ENCODE measurements around the gene FILIP1L. TPM values are rescaled to one million over a fixed set of nuclear protein-coding genes. Genes with fewer than 3 reads are reported as not detected.

The FILIP1L gene
- total RNA-seq, 1 donor from 2014 or later = 0.15 TPM

DNA sequence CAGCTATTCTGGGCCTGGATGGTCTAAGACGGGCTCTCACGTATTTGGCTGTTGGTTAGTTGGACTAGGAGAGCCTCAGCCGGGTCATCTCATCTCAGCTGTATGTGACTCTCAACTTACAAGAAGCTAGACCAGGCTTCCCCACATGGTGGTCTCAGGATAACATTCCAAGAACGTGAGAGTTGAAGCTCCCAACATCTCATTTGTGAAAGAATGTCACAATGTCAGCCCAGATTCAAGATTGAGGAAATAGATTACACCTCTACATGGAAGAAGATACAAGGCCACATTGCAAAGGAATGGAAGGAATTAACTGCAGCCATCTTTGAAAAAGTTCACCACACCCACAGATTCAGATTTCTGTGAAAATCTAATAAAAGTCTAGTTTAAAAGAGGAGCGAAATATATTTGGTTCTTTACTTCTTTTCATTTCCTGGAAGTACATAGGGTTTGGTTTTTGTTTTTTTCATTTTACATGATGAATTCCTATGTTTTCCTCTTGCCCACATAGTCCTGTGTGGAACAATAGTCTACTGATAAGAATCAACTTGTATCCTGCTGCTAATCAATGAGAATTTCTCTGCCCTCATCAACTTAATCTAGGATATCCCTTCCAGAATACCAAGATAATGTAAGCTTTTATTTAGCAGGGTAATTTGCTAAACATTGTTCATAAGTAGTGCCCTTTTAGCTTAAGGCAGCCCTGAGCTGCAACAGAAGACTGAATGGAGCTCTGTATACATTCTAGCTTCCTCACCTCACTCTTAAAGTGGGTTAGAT is 180.1 kb downstream of the FILIP1L start:
- Mint-ChIP-seq H3K9me3 (peaks cover 2% of the 10 kb centered on the region), H3K36me3 (peaks cover 1% of the 10 kb centered on the region), H3K4me1 (peaks cover 37% of the 10 kb centered on the region), H3K27ac (no peak overlapping the region), H3K27me3 (ENCODE audit: insufficient read depth, low read depth) (no peaks in the 10 kb centered on the region), H3K4me3 (no peak overlapping the region)
- Histone ChIP-seq H3K4me3 (no peak overlapping the region), H3K9ac (no peak overlapping the region), H3K27ac (no peak overlapping the region), H2AFZ (replicated peaks) (no peak overlapping the region), H3K79me2 (ENCODE audit: low read depth) (no peaks in the 10 kb centered on the region), H3K4me2 (no peak overlapping the region), H3K9me3 (ENCODE audit: low read depth) (no peaks in the 10 kb centered on the region), H3F3A (ENCODE audit: low read depth) (no peaks in the 10 kb centered on the region), H3K36me3 (no peaks in the 10 kb centered on the region), H3K4me1 (peaks cover 7% of the 10 kb centered on the region), H4K20me1 (ENCODE audit: low read depth) (no peaks in the 10 kb centered on the region), H3K27me3 (no peaks in the 10 kb centered on the region)
- TF ChIP-seq, protein P1, sequence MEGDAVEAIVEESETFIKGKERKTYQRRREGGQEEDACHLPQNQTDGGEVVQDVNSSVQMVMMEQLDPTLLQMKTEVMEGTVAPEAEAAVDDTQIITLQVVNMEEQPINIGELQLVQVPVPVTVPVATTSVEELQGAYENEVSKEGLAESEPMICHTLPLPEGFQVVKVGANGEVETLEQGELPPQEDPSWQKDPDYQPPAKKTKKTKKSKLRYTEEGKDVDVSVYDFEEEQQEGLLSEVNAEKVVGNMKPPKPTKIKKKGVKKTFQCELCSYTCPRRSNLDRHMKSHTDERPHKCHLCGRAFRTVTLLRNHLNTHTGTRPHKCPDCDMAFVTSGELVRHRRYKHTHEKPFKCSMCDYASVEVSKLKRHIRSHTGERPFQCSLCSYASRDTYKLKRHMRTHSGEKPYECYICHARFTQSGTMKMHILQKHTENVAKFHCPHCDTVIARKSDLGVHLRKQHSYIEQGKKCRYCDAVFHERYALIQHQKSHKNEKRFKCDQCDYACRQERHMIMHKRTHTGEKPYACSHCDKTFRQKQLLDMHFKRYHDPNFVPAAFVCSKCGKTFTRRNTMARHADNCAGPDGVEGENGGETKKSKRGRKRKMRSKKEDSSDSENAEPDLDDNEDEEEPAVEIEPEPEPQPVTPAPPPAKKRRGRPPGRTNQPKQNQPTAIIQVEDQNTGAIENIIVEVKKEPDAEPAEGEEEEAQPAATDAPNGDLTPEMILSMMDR (IDR thresholded peaks at IDR 0.05) = no peak
- DNase-seq (ENCODE audit: low spot score) = no peak

DNA sequence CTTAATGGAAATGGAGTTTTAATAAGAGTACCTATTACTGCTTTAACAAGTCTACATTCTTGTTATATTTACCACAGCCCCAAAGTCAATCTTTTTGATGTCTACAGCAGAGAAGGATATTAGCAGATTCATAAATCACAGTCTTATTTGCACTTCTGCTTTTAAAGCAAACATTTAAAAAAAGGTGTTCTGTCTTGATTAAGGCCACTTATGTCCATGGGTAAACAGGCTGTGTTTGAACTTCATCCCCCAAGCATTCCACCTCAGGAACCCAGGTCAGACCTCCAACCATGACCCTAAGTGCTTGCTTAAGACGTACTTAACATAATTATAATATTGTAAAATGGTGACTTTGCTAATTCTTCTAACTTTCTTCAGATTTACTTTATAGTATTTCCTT is 183.2 kb downstream of the FILIP1L start:
- Mint-ChIP-seq H3K36me3 (peaks cover 3% of the 10 kb centered on the region), H3K4me1 (peaks cover 40% of the 10 kb centered on the region), H3K4me3 (no peak overlapping the region), H3K27me3 (ENCODE audit: insufficient read depth, low read depth) (no peaks in the 10 kb centered on the region), H3K27ac (no peak overlapping the region), H3K9me3 (peaks cover 2% of the 10 kb centered on the region)
- H3K9me3 ChIP-seq (ENCODE audit: low read depth) = no peaks in the 10 kb centered on the region
- H3K4me3 ChIP-seq = no peak overlapping the region
- H3K79me2 ChIP-seq (ENCODE audit: low read depth) = no peaks in the 10 kb centered on the region
- no peaks in the 10 kb centered on the region for H4K20me1 ChIP-seq (ENCODE audit: low read depth)
- no peak overlapping the region for H3K27ac ChIP-seq
- DNase-seq (ENCODE audit: low spot score) = no peak
- H3F3A ChIP-seq (ENCODE audit: low read depth) = peaks cover 10% of the 10 kb centered on the region
- no peak overlapping the region for H3K4me2 ChIP-seq
- H2AFZ ChIP-seq (replicated peaks) = no peak overlapping the region
- no peak for TF ChIP-seq EZH2 (IDR thresholded peaks at IDR 0.05)
- TF ChIP-seq EZH2phosphoT487 (IDR thresholded peaks at IDR 0.05) = no peak
- TF ChIP-seq, protein P1 (IDR thresholded peaks at IDR 0.05) = no peak
- peaks cover 32% of the 10 kb centered on the region for H3K4me1 ChIP-seq
- no peaks in the 10 kb centered on the region for H3K36me3 ChIP-seq
- H3K27me3 ChIP-seq = no peaks in the 10 kb centered on the region
- no peak overlapping the region for H3K9ac ChIP-seq

DNA sequence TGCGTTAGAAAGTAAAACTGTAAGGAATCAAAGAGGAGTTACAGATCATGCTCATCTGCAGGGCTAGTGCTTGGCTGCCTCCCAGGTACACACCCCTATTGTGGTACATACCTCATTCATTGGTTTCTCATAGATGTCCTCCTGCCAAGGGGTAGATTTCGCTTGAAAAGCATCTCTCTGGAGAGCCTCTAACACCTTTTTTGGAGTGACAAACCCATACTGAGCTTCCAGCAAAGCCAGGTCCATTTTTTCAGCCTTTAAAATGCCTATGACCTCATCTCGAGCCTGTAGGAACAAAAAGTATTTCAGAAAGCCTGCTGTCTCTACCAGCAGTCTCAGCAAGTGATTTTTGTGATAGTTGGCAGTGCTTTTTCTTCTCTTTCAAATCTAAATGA is 184.6 kb downstream of the FILIP1L start:
- H3K27me3 ChIP-seq = no peaks in the 10 kb centered on the region
- H3K36me3 ChIP-seq = no peaks in the 10 kb centered on the region
- no peak for DNase-seq (ENCODE audit: low spot score)
- no peak for TF ChIP-seq EZH2phosphoT487 (IDR thresholded peaks at IDR 0.05)
- no peak for TF ChIP-seq EZH2 (IDR thresholded peaks at IDR 0.05)
- TF ChIP-seq, protein P1 (IDR thresholded peaks at IDR 0.05) = no peak
- no peak overlapping the region for H3K27ac ChIP-seq
- H3K79me2 ChIP-seq (ENCODE audit: low read depth) = no peaks in the 10 kb centered on the region
- H3K4me1 ChIP-seq = peaks cover 32% of the 10 kb centered on the region
- no peaks in the 10 kb centered on the region for H4K20me1 ChIP-seq (ENCODE audit: low read depth)
- H3K4me2 ChIP-seq = no peak overlapping the region
- no peak overlapping the region for H3K9ac ChIP-seq
- no peaks in the 10 kb centered on the region for H3K9me3 ChIP-seq (ENCODE audit: low read depth)
- no peak overlapping the region for H3K4me3 Mint-ChIP-seq
- H3K4me1 Mint-ChIP-seq = peaks cover 32% of the 10 kb centered on the region
- H3K9me3 Mint-ChIP-seq = no peaks in the 10 kb centered on the region
- H3K27ac Mint-ChIP-seq = peak overlapping the region; percentile 39
- peaks cover 3% of the 10 kb centered on the region for H3K36me3 Mint-ChIP-seq
- no peak overlapping the region for H3K4me3 ChIP-seq
- no peak overlapping the region for H2AFZ ChIP-seq (replicated peaks)
- no peaks in the 10 kb centered on the region for H3K27me3 Mint-ChIP-seq (ENCODE audit: insufficient read depth, low read depth)
- H3F3A ChIP-seq (ENCODE audit: low read depth) = peaks cover 10% of the 10 kb centered on the region
